ENCODE results near the gene TSPAN14.

The TSPAN14 gene

DNA sequence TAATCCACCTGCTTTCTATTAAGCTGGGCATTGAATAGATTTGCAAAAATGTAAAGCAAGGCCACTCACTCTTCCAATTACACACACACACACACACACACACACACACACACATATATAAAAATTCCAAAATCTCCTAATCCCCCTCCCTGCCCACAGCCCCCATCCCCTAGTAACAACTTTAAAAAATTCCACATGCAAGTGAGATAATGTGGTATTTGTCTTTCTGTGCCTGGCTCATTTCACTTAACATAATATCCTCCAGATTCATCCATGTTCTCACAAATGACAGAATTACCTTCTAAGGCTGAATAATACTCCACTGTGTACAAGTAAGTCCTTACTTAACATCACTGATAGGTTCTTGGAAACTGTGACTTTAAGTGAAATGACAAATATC, 107.8 kb downstream of the TSPAN14 start:
- H3K9me3 ChIP-seq (ENCODE audit: control insufficient read depth, low read length), result no peaks in the 10 kb centered on the region
- H3K4me3 ChIP-seq (ENCODE audit: insufficient read depth, low read depth, low read length, poor library complexity, severe bottlenecking), result no peak overlapping the region
- no peak for DNase-seq
- H3K4me1 ChIP-seq (ENCODE audit: control insufficient read depth, insufficient read depth, low read length, poor library complexity, severe bottlenecking), result no peaks in the 10 kb centered on the region
- no peaks in the 10 kb centered on the region for H3K36me3 ChIP-seq (ENCODE audit: control insufficient read depth, insufficient read depth, low read length)
- no peaks in the 10 kb centered on the region for H3K27me3 ChIP-seq (replicated peaks; ENCODE audit: control insufficient read depth, insufficient read depth, low read length, poor library complexity, severe bottlenecking)
- H3K27ac ChIP-seq (ENCODE audit: insufficient read depth, low read length, poor library complexity, severe bottlenecking), result no peak overlapping the region

DNA sequence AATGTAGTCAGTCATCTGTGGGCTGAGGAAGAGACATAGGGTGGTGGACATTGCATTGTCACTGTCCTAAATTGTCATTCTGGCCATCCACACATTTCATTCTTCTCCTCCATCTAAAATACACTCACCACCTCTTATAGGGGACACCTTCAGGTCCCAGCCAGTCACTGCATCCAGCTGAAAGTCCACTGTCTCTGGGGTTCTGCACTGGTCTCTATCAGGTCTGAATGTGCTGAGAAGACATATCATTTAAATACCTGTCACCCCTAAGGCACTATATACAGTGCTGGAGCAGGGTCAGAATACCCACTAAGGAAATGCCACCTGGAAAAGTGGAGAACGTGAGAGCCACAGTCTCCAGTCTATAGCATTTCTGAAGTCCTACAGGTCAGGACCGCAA, 113.2 kb downstream of the TSPAN14 start:
- DNase-seq, result no peak
- Histone ChIP-seq H3K4me1 (ENCODE audit: control insufficient read depth, insufficient read depth, low read length, poor library complexity, severe bottlenecking) (no peaks in the 10 kb centered on the region), H3K27ac (ENCODE audit: insufficient read depth, low read length, poor library complexity, severe bottlenecking) (no peak overlapping the region), H3K36me3 (ENCODE audit: control insufficient read depth, insufficient read depth, low read length) (no peaks in the 10 kb centered on the region), H3K27me3 (replicated peaks; ENCODE audit: control insufficient read depth, insufficient read depth, low read length, poor library complexity, severe bottlenecking) (no peaks in the 10 kb centered on the region), H3K9me3 (ENCODE audit: control insufficient read depth, low read length) (no peaks in the 10 kb centered on the region), H3K4me3 (ENCODE audit: insufficient read depth, low read depth, low read length, poor library complexity, severe bottlenecking) (no peak overlapping the region)

GRCh38 chr10:80569131-80569895, 115.2 kb downstream of the TSPAN14 start:
- Histone ChIP-seq H3K4me1 (ENCODE audit: control insufficient read depth, insufficient read depth, low read length, poor library complexity, severe bottlenecking) (no peaks in the 10 kb centered on the region), H3K27ac (ENCODE audit: insufficient read depth, low read length, poor library complexity, severe bottlenecking) (no peak overlapping the region), H3K36me3 (ENCODE audit: control insufficient read depth, insufficient read depth, low read length) (no peaks in the 10 kb centered on the region), H3K9me3 (ENCODE audit: control insufficient read depth, low read length) (no peaks in the 10 kb centered on the region), H3K27me3 (replicated peaks; ENCODE audit: control insufficient read depth, insufficient read depth, low read length, poor library complexity, severe bottlenecking) (no peaks in the 10 kb centered on the region), H3K4me3 (ENCODE audit: insufficient read depth, low read depth, low read length, poor library complexity, severe bottlenecking) (no peak overlapping the region)
- DNase-seq, result no peak

- Histone ChIP-seq H3K9me3 (ENCODE audit: control insufficient read depth, low read length) (no peaks in the 10 kb centered on the region), H3K36me3 (ENCODE audit: control insufficient read depth, insufficient read depth, low read length) (no peaks in the 10 kb centered on the region), H3K27me3 (replicated peaks; ENCODE audit: control insufficient read depth, insufficient read depth, low read length, poor library complexity, severe bottlenecking) (no peaks in the 10 kb centered on the region), H3K27ac (ENCODE audit: insufficient read depth, low read length, poor library complexity, severe bottlenecking) (no peak overlapping the region), H3K4me3 (ENCODE audit: insufficient read depth, low read depth, low read length, poor library complexity, severe bottlenecking) (no peak overlapping the region), H3K4me1 (ENCODE audit: control insufficient read depth, insufficient read depth, low read length, poor library complexity, severe bottlenecking) (no peaks in the 10 kb centered on the region)
- DNase-seq, result no peak
Observed at GRCh38 chr10:80571352-80571751, 117.2 kb downstream of the TSPAN14 start.

- no peak overlapping the region for H3K27ac ChIP-seq (ENCODE audit: insufficient read depth, low read length, poor library complexity, severe bottlenecking)
- H3K36me3 ChIP-seq (ENCODE audit: control insufficient read depth, insufficient read depth, low read length), result no peaks in the 10 kb centered on the region
- no peaks in the 10 kb centered on the region for H3K4me1 ChIP-seq (ENCODE audit: control insufficient read depth, insufficient read depth, low read length, poor library complexity, severe bottlenecking)
- no peaks in the 10 kb centered on the region for H3K9me3 ChIP-seq (ENCODE audit: control insufficient read depth, low read length)
- H3K4me3 ChIP-seq (ENCODE audit: insufficient read depth, low read depth, low read length, poor library complexity, severe bottlenecking), result no peak overlapping the region
- H3K27me3 ChIP-seq (replicated peaks; ENCODE audit: control insufficient read depth, insufficient read depth, low read length, poor library complexity, severe bottlenecking), result no peaks in the 10 kb centered on the region
- DNase-seq, result no peak
Observed at GRCh38 chr10:80579181-80579763, 125.2 kb downstream of the TSPAN14 start.

GRCh38 chr10:80579849-80580637, 125.9 kb downstream of the TSPAN14 start:
- DNase-seq, result no peak
- Histone ChIP-seq H3K27me3 (replicated peaks; ENCODE audit: control insufficient read depth, insufficient read depth, low read length, poor library complexity, severe bottlenecking) (no peaks in the 10 kb centered on the region), H3K9me3 (ENCODE audit: control insufficient read depth, low read length) (no peaks in the 10 kb centered on the region), H3K4me1 (ENCODE audit: control insufficient read depth, insufficient read depth, low read length, poor library complexity, severe bottlenecking) (no peaks in the 10 kb centered on the region), H3K36me3 (ENCODE audit: control insufficient read depth, insufficient read depth, low read length) (no peaks in the 10 kb centered on the region), H3K27ac (ENCODE audit: insufficient read depth, low read length, poor library complexity, severe bottlenecking) (no peak overlapping the region), H3K4me3 (ENCODE audit: insufficient read depth, low read depth, low read length, poor library complexity, severe bottlenecking) (no peak overlapping the region)

GRCh38 chr10:80580638-80581468, 126.7 kb downstream of the TSPAN14 start:
- no peaks in the 10 kb centered on the region for H3K4me1 ChIP-seq (ENCODE audit: control insufficient read depth, insufficient read depth, low read length, poor library complexity, severe bottlenecking)
- DNase-seq, result no peak
- H3K4me3 ChIP-seq (ENCODE audit: insufficient read depth, low read depth, low read length, poor library complexity, severe bottlenecking), result no peak overlapping the region
- H3K36me3 ChIP-seq (ENCODE audit: control insufficient read depth, insufficient read depth, low read length), result no peaks in the 10 kb centered on the region
- H3K27me3 ChIP-seq (replicated peaks; ENCODE audit: control insufficient read depth, insufficient read depth, low read length, poor library complexity, severe bottlenecking), result no peaks in the 10 kb centered on the region
- no peak overlapping the region for H3K27ac ChIP-seq (ENCODE audit: insufficient read depth, low read length, poor library complexity, severe bottlenecking)
- no peaks in the 10 kb centered on the region for H3K9me3 ChIP-seq (ENCODE audit: control insufficient read depth, low read length)

DNA sequence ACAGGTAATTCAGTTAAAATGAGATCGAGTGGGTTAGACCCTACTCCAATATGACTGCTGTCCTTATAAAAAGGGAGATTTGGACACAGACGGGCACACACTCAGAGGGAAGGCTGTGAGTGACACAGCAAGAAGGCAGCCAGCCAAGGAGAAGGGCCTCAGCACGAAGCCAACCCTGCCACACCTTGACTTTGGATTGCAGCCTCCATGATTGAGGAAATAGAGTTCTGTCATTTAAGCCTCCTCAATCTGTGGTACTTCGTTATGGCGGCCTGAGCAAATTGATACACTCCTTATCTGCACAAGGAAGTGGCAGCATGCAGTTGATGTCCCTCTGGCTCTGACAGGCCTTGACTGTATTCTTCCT, 127.3 kb downstream of the TSPAN14 start:
- Histone ChIP-seq H3K4me3 (ENCODE audit: insufficient read depth, low read depth, low read length, poor library complexity, severe bottlenecking) (no peak overlapping the region), H3K36me3 (ENCODE audit: control insufficient read depth, insufficient read depth, low read length) (no peaks in the 10 kb centered on the region), H3K4me1 (ENCODE audit: control insufficient read depth, insufficient read depth, low read length, poor library complexity, severe bottlenecking) (no peaks in the 10 kb centered on the region), H3K27ac (ENCODE audit: insufficient read depth, low read length, poor library complexity, severe bottlenecking) (no peak overlapping the region), H3K27me3 (replicated peaks; ENCODE audit: control insufficient read depth, insufficient read depth, low read length, poor library complexity, severe bottlenecking) (no peaks in the 10 kb centered on the region), H3K9me3 (ENCODE audit: control insufficient read depth, low read length) (no peaks in the 10 kb centered on the region)
- DNase-seq, result no peak

DNA sequence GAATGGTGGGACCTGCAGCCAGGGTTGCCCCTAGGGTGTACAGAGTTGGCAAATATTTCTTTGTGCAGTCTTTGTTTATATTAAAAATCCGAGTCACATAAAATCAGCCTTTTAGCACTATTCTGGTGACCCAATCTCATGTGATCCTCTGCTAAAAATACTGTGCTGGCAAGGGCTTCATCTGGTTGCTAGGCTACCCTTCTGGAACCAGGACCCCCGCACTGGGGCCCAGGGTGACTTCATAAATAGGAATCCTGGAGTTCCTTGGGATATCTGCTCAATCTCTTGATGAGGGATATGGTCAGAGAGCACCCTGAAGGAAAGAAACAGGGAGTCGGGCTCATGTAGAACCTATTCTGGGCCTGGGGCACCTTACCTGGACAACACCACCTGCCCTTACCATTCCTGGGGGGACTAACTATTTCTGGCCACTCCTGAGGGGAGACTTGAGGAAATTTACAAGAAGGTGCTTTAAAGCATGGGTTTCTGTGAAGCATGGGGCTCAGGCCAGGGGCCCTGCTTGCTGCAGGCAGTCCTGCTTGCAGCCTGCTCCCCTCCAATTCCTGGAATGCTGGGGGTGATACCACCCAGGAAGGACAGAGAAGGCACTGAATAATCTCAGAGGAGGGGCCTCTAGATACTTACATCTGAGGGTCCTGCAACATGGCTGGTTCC, 128.3 kb downstream of the TSPAN14 start:
- no peak overlapping the region for H3K4me3 ChIP-seq (ENCODE audit: insufficient read depth, low read depth, low read length, poor library complexity, severe bottlenecking)
- no peaks in the 10 kb centered on the region for H3K27me3 ChIP-seq (replicated peaks; ENCODE audit: control insufficient read depth, insufficient read depth, low read length, poor library complexity, severe bottlenecking)
- no peaks in the 10 kb centered on the region for H3K4me1 ChIP-seq (ENCODE audit: control insufficient read depth, insufficient read depth, low read length, poor library complexity, severe bottlenecking)
- no peaks in the 10 kb centered on the region for H3K9me3 ChIP-seq (ENCODE audit: control insufficient read depth, low read length)
- no peaks in the 10 kb centered on the region for H3K36me3 ChIP-seq (ENCODE audit: control insufficient read depth, insufficient read depth, low read length)
- DNase-seq, result no peak
- H3K27ac ChIP-seq (ENCODE audit: insufficient read depth, low read length, poor library complexity, severe bottlenecking), result no peak overlapping the region
